ENCODE results near the gene ERN1. TPM values are rescaled to one million over a fixed set of nuclear protein-coding genes. Genes with fewer than 3 reads are reported as not detected.
A peak's percentile ranks its signal among the peaks of the same experiment; 100 is the strongest.
"Not testable (repeated sequence)": the region's sequence is repeated elsewhere in the genome, so short reads cannot be mapped to it uniquely, and the experiment has no call there.

ERN1 gene
- total and polyA plus RNA-seq, 2 experiments from 2014 or later, result 8.9 to 12.4 TPM

DNA sequence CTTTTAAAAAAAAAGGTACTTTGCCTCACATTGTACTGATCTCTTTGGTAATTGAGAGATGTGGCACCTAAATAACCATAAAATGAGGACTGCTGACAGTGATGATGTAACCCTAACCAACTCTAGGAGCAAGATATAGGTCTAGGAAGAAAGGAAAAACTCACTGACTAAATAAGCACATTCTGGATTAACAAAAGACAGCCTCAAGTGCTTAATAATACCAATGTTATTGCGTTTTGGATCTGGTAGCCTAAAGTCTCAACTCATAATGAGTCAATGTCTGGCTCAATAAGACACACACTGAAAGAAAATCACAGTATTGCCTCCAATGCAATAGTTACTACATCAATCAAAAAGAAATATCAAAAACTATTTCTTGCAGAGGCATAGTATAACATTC is 3.0 kb downstream of the ERN1 start:
- TF ChIP-seq, protein P1, sequence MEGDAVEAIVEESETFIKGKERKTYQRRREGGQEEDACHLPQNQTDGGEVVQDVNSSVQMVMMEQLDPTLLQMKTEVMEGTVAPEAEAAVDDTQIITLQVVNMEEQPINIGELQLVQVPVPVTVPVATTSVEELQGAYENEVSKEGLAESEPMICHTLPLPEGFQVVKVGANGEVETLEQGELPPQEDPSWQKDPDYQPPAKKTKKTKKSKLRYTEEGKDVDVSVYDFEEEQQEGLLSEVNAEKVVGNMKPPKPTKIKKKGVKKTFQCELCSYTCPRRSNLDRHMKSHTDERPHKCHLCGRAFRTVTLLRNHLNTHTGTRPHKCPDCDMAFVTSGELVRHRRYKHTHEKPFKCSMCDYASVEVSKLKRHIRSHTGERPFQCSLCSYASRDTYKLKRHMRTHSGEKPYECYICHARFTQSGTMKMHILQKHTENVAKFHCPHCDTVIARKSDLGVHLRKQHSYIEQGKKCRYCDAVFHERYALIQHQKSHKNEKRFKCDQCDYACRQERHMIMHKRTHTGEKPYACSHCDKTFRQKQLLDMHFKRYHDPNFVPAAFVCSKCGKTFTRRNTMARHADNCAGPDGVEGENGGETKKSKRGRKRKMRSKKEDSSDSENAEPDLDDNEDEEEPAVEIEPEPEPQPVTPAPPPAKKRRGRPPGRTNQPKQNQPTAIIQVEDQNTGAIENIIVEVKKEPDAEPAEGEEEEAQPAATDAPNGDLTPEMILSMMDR (IDR thresholded peaks at IDR 0.05; ENCODE audit: low read depth, low read length), result no peak

DNA sequence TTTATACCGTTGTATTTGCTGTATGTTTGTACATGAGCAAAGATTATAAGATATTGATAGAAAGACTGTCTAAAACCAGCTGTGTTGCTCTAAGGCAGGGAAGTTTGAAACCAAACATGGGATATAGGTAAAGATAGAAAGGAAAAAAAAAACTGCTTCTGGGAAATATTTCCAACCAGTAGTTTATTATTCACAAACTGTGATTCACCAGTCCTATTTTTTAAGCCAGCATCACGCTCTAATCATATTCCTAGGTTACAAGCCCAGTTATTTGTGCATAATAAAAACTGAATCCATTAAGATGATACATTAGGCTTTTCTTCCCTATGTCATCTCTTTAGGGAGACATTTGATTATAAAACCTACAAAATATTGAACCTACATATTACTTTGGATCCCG is 4.0 kb downstream of the ERN1 start:
- H3K4me1 ChIP-seq (ENCODE audit: low read depth), result peaks cover 10% of the 10 kb centered on the region
- H3K27ac ChIP-seq, result no peak overlapping the region
- TF ChIP-seq, protein P1 (IDR thresholded peaks at IDR 0.05; ENCODE audit: low read depth, low read length), result no peak
- H3K27me3 ChIP-seq, result no peaks in the 10 kb centered on the region
- H3K4me3 ChIP-seq, result no peak overlapping the region
- H3K9me3 ChIP-seq (ENCODE audit: low read depth), result no peaks in the 10 kb centered on the region
- no peaks in the 10 kb centered on the region for H3K36me3 ChIP-seq
- no peak for DNase-seq (ENCODE audit: low read depth in 1 of 2, low spot score in 1 of 2)

More for the DNA sequence above, 3.0 kb downstream of the ERN1 start:
- Histone ChIP-seq H3K4me1 (ENCODE audit: low read depth) (peaks cover 10% of the 10 kb centered on the region), H3K9me3 (ENCODE audit: low read depth) (no peaks in the 10 kb centered on the region), H3K4me3 (no peak overlapping the region), H3K27ac (no peak overlapping the region), H3K36me3 (no peaks in the 10 kb centered on the region), H3K27me3 (no peaks in the 10 kb centered on the region)
- DNase-seq (ENCODE audit: low read depth in 1 of 2, low spot score in 1 of 2), result peak in 1 of 2 donors; percentile 19

DNA sequence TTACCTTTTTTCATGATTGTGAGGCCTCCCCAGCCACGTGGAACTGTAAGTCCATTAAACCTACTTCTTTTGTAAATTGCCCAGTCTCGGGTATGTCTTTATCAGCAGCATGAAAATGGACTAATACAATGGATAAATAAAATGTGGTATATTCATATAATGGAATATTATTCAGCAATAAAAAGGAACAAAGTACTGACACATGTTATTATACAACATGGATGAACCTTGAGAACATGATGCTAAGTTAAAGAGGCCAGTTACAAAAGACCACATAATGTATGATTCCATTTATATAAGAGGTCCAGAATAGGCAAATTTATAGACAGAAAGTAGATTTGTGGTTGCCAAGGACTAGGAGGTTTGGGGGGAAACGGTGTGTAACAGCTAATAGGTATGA is 5.3 kb downstream of the ERN1 start:
- TF ChIP-seq, protein P1 (IDR thresholded peaks at IDR 0.05; ENCODE audit: low read depth, low read length), result no peak
- Histone ChIP-seq H3K4me3 (no peak overlapping the region), H3K27me3 (no peaks in the 10 kb centered on the region), H3K4me1 (ENCODE audit: low read depth) (peaks cover 10% of the 10 kb centered on the region), H3K9me3 (ENCODE audit: low read depth) (no peaks in the 10 kb centered on the region), H3K27ac (no peak overlapping the region), H3K36me3 (no peaks in the 10 kb centered on the region)
- no peak for DNase-seq (ENCODE audit: low read depth in 1 of 2, low spot score in 1 of 2)

DNA sequence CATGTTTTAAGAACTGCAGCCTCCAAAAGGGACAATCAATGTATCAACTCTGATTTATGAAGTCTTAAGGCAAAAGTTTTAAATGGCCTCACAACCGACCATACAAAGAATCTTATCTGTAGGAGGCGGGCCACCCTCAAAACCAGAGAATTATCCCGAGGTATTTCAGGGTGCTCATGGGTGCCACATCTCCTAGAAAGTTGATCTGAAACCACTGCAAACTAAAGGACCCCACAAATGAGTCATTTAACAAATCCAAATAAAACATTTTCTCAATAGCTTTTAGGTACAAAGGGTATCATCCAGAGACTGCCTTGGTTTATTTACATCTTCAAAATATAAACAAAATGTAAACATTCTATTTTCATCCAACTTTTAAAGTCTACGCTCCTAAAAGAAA is 6.8 kb downstream of the ERN1 start:
- Histone ChIP-seq H3K27ac (no peak overlapping the region), H3K36me3 (no peaks in the 10 kb centered on the region), H3K9me3 (ENCODE audit: low read depth) (no peaks in the 10 kb centered on the region), H3K4me3 (no peak overlapping the region), H3K27me3 (no peaks in the 10 kb centered on the region), H3K4me1 (ENCODE audit: low read depth) (peaks cover 9% of the 10 kb centered on the region)
- TF ChIP-seq, protein P1 (IDR thresholded peaks at IDR 0.05; ENCODE audit: low read depth, low read length), result no peak
- no peak for DNase-seq (ENCODE audit: low read depth in 1 of 2, low spot score in 1 of 2)

DNA sequence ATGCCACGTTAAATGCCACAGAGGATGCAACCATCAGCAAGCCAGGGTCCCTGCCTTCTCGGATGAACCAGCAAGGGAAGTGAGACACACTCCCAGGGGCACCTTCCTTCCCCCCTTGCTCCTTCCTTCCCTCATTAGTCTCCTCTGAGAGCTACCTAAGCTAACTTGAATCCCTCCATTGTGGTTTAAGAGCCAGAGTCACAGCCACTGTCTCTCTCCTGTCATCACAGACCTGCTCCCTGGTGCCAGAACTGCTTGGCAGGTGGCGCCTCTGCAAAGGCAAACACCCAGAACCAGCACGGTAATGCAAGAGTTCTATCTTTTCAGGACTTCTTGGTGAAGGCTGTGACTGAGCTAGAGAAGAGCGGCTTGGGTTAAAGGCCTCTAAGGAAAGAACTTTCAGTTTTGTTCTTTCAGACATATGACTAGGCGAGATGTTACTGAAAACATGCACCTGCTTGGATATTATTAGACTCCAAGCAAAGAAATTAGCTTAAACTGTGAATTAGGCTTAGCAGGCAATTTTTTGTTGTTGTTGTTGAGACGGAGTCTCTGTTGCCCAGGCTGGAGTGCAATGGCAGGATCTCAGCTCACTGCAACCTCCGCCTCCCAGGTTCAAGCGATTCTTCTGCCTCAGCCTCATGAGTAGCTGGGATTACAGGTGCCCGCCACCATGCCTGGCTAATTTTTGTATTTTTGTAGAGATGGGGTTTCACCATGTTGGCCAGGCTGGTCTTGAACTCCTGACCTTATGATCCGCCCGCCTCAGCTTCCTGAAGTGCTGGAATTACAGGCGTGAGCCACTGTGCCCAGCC is 8.8 kb downstream of the ERN1 start:
- not testable (repeated sequence) for H3K4me3 ChIP-seq; H3K36me3 ChIP-seq; H3K27ac ChIP-seq; H3K27me3 ChIP-seq; DNase-seq (ENCODE audit: low read depth in 1 of 2, low spot score in 1 of 2); H3K4me1 ChIP-seq (ENCODE audit: low read depth); H3K9me3 ChIP-seq (ENCODE audit: low read depth)

DNA sequence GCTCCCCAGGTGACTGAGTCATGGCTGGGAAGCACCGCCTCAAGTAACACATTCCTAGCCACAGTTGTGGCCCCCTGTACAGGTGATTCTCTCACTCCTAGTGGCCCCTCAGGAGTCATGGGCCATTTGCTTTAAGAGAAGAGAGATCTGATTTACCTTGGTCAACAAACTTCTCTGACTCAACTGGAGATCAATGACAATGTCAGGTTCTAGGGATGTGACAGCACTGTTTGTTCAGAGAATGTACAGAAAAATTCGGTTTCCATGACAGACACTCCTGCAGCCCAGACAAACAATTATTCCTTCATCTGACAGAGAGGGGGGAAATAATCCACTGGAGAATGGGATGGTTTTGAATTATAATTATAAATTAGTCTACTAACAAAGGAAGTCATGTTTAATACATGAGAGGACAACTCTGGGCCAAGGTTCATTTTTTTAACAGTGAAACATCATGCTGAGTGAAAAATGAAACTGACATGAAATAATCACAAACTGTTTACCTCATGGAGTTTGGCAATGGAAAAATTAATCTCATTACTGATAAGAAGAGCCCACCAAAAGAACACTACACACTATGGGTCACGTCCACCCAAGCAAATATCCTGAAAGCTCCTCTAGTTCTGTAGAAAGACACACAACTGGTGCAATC is 9.7 kb downstream of the ERN1 start:
- H3K27ac ChIP-seq, result no peak overlapping the region
- no peaks in the 10 kb centered on the region for H3K27me3 ChIP-seq
- peaks cover 9% of the 10 kb centered on the region for H3K4me1 ChIP-seq (ENCODE audit: low read depth)
- no peak for DNase-seq (ENCODE audit: low read depth in 1 of 2, low spot score in 1 of 2)
- H3K9me3 ChIP-seq (ENCODE audit: low read depth), result no peaks in the 10 kb centered on the region
- no peaks in the 10 kb centered on the region for H3K36me3 ChIP-seq
- no peak overlapping the region for H3K4me3 ChIP-seq
- TF ChIP-seq, protein P1 (IDR thresholded peaks at IDR 0.05; ENCODE audit: low read depth, low read length), result no peak

All from cardiac muscle cell (in vitro differentiated cells and primary cell).